ENCODE results near the gene DIPK1C.

DIPK1C gene

GRCh38 chr18:74451148-74451547, 6.0 kb downstream of the DIPK1C start:
- no peak for DNase-seq (ENCODE audit: low spot score)

- DNase-seq (ENCODE audit: low spot score), result no peak
Measured at GRCh38 chr18:74450626-74451025, 6.5 kb downstream of the DIPK1C start.

GRCh38 chr18:74447404-74448152, 9.5 kb downstream of the DIPK1C start:
- no peak for DNase-seq (ENCODE audit: low spot score)

- DNase-seq (ENCODE audit: low spot score), result no peak
Measured at GRCh38 chr18:74446631-74447403, 10.3 kb downstream of the DIPK1C start.

GRCh38 chr18:74446178-74446577, 10.9 kb downstream of the DIPK1C start:
- DNase-seq (ENCODE audit: low spot score), result no peak

GRCh38 chr18:74445585-74445984, 11.5 kb downstream of the DIPK1C start:
- no peak for DNase-seq (ENCODE audit: low spot score)

GRCh38 chr18:74444104-74444503, 13.0 kb downstream of the DIPK1C start:
- DNase-seq (ENCODE audit: low spot score), result no peak

GRCh38 chr18:74440808-74441427, 16.2 kb downstream of the DIPK1C start:
- DNase-seq (ENCODE audit: low spot score), result no peak

GRCh38 chr18:74438091-74438490, 19.0 kb downstream of the DIPK1C start:
- no peak for DNase-seq (ENCODE audit: low spot score)

GRCh38 chr18:74436158-74436769, 20.8 kb downstream of the DIPK1C start:
- DNase-seq (ENCODE audit: low spot score), result no peak

GRCh38 chr18:74435740-74436139, 21.4 kb downstream of the DIPK1C start:
- no peak for DNase-seq (ENCODE audit: low spot score)

GRCh38 chr18:74434466-74434865, 22.6 kb downstream of the DIPK1C start:
- DNase-seq (ENCODE audit: low spot score), result no peak

- DNase-seq (ENCODE audit: low spot score), result no peak
Measured at GRCh38 chr18:74430806-74431571, 26.1 kb downstream of the DIPK1C start.

- DNase-seq (ENCODE audit: low spot score), result no peak
Measured at GRCh38 chr18:74430231-74430630, 26.9 kb downstream of the DIPK1C start.

GRCh38 chr18:74429096-74429495, 28.0 kb downstream of the DIPK1C start:
- no peak for DNase-seq (ENCODE audit: low spot score)

- no peak for DNase-seq (ENCODE audit: low spot score)
Measured at GRCh38 chr18:74427442-74428112, 29.5 kb downstream of the DIPK1C start.

- no peak for DNase-seq (ENCODE audit: low spot score)
Measured at GRCh38 chr18:74425876-74426275, 31.2 kb downstream of the DIPK1C start.

- DNase-seq (ENCODE audit: low spot score), result no peak
Measured at GRCh38 chr18:74425161-74425560, 31.9 kb downstream of the DIPK1C start.

GRCh38 chr18:74422541-74422940, 34.6 kb downstream of the DIPK1C start:
- DNase-seq (ENCODE audit: low spot score), result no peak

GRCh38 chr18:74420926-74421325, 36.2 kb downstream of the DIPK1C start:
- no peak for DNase-seq (ENCODE audit: low spot score)

- DNase-seq (ENCODE audit: low spot score), result no peak
Measured at GRCh38 chr18:74420481-74420880, 36.6 kb downstream of the DIPK1C start.
